Measurements from ENCODE around the gene DAB2IP. TPM values are rescaled to one million over a fixed set of nuclear protein-coding genes. Genes with fewer than 3 reads are reported as not detected.
A peak's percentile ranks its signal among the peaks of the same experiment; 100 is the strongest.
"Not testable (repeated sequence)": the region's sequence is repeated elsewhere in the genome, so short reads cannot be mapped to it uniquely, and the experiment has no call there.

Gene DAB2IP
- total RNA-seq, 1 donor from 2014 or later: 11.9 TPM

GRCh38 chr9:121729769-121730562 lies 78.5 kb downstream of the DAB2IP start:
- no peak for DNase-seq

GRCh38 chr9:121731090-121731489 lies 79.7 kb downstream of the DAB2IP start:
- DNase-seq: no peak

- no peak for DNase-seq
Measured at GRCh38 chr9:121731919-121732318, 80.5 kb downstream of the DAB2IP start.

GRCh38 chr9:121732389-121732788 lies 81.0 kb downstream of the DAB2IP start:
- DNase-seq: no peak

- DNase-seq: no peak
Measured at GRCh38 chr9:121732886-121733285, 81.5 kb downstream of the DAB2IP start.

GRCh38 chr9:121734465-121734864 lies 83.0 kb downstream of the DAB2IP start:
- no peak for DNase-seq

- DNase-seq: no peak
Measured at GRCh38 chr9:121735065-121735792, 83.8 kb downstream of the DAB2IP start.

- DNase-seq: no peak
Measured at GRCh38 chr9:121735793-121736770, 84.6 kb downstream of the DAB2IP start.

- DNase-seq: no peak
Measured at GRCh38 chr9:121736934-121737462, 85.6 kb downstream of the DAB2IP start.

GRCh38 chr9:121737481-121737931 lies 86.1 kb downstream of the DAB2IP start:
- DNase-seq: no peak

- no peak for DNase-seq
Measured at GRCh38 chr9:121738411-121738810, 87.0 kb downstream of the DAB2IP start.

- no peak for DNase-seq
Measured at GRCh38 chr9:121738968-121739367, 87.5 kb downstream of the DAB2IP start.

- DNase-seq: no peak
Measured at GRCh38 chr9:121739971-121740370, 88.5 kb downstream of the DAB2IP start.

- no peak for DNase-seq
Measured at GRCh38 chr9:121741228-121741918, 89.9 kb downstream of the DAB2IP start.

- DNase-seq: not testable (repeated sequence)
Measured at GRCh38 chr9:121741919-121742283, 90.5 kb downstream of the DAB2IP start.

- no peak for DNase-seq
Measured at GRCh38 chr9:121742923-121743322, 91.5 kb downstream of the DAB2IP start.

- DNase-seq: peak; percentile 48
Measured at GRCh38 chr9:121743441-121744001, 92.1 kb downstream of the DAB2IP start.

GRCh38 chr9:121744002-121744686 lies 92.7 kb downstream of the DAB2IP start:
- peak; percentile 32 for DNase-seq

GRCh38 chr9:121744687-121745395 lies 93.4 kb downstream of the DAB2IP start:
- DNase-seq: no peak

GRCh38 chr9:121745396-121745695 lies 93.9 kb downstream of the DAB2IP start:
- DNase-seq: no peak

Measured in occipital lobe (tissue), 2 donors.